Measurements from ENCODE around the gene GRAMD4. TPM values are rescaled to one million over a fixed set of nuclear protein-coding genes. Genes with fewer than 3 reads are reported as not detected.
A peak's percentile ranks its signal among the peaks of the same experiment; 100 is the strongest.

The GRAMD4 gene
- total RNA-seq, 1 donor: 11.7 TPM

DNA sequence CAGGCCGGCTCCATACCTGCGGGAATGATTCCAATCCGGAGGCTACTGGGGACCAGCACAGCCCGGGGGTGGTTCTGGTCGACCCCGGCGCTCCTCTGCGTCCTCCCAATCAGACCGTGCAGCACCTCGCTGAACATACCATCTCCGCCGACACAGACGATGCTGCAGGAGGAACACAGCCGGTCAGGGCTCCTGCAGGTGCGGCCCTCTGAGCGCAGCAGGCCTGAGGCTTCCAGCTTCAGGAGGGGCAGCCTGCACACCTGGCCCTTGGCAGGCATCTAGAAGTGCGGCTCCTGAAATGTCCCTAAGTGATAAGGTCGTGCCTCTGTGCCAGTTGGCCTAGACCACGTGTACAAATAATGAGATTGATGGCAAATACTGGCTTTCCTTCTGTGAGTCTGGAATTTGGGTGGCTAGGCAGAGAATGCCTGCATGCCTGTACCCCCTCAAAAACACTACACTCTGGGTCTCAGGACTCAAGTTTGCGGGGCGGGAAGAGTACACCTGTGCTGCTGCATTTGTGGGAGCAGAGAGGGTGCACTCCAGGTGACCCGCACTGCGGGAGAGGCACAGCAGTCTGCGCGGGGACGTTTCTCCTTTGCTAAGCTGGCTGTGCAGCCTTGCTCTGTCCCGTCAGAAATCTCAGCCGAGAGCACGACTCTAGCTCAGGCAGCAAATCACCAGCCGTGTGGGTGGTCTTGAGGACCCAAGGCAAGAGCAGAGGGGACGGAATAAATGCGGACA, 87.8 kb downstream of the GRAMD4 start:
- TF ChIP-seq, protein P1, sequence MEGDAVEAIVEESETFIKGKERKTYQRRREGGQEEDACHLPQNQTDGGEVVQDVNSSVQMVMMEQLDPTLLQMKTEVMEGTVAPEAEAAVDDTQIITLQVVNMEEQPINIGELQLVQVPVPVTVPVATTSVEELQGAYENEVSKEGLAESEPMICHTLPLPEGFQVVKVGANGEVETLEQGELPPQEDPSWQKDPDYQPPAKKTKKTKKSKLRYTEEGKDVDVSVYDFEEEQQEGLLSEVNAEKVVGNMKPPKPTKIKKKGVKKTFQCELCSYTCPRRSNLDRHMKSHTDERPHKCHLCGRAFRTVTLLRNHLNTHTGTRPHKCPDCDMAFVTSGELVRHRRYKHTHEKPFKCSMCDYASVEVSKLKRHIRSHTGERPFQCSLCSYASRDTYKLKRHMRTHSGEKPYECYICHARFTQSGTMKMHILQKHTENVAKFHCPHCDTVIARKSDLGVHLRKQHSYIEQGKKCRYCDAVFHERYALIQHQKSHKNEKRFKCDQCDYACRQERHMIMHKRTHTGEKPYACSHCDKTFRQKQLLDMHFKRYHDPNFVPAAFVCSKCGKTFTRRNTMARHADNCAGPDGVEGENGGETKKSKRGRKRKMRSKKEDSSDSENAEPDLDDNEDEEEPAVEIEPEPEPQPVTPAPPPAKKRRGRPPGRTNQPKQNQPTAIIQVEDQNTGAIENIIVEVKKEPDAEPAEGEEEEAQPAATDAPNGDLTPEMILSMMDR (IDR thresholded peaks at IDR 0.05; ENCODE audit: insufficient read depth, low read length): no peak
- DNase-seq (ENCODE audit: low read depth): no peak
- H3K4me3 ChIP-seq (ENCODE audit: low read depth, low read length): no peak overlapping the region

DNA sequence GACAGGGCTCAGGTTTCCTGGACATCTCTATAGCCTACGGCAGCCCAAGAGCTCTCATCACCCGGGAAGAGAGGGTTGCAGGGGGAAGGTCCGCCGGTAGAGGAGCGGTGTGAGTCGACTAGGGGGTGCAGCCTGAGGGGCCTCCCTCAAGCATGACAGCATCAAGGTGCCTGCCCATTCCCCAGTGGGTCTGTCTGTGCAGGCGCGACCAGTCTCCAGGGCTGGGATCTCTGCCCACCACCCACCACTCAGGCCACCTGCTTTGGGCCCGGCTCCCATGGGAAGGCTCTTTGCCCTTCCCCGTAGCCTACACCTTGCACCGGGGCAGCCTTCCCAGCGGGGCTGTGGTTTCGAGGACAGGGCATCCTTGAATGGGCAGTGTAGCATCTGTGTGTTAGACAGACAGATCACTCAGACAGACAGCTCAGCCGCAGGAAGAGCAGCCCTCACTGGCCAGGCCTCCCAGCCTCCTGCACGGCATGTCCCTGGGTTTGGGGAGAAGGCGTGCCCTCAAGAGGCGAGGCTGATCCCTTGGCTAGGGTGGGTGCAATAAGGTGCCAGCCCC, 88.7 kb downstream of the GRAMD4 start:
- no peak for DNase-seq (ENCODE audit: low read depth)
- TF ChIP-seq, protein P1 (IDR thresholded peaks at IDR 0.05; ENCODE audit: insufficient read depth, low read length): no peak
- H3K4me3 ChIP-seq (ENCODE audit: low read depth, low read length): no peak overlapping the region

DNA sequence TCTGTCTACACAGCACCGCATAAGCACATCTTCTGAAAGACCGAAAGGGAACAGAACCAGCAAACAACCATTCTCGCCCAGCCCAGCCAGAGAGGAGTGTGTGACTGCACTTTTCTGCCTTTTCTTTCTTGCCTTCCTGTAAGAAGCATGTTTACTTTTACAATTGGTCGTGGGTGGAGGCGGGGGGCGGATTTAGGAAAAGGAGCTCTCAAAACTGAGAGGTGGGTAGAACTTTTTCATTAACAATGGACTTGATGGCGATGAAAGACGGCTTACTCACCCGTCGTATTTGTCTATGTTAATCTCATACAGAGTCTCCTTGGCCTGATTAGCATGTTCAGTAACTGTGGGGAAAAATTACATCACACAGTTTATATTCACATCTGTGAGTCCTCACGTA, 90.6 kb downstream of the GRAMD4 start:
- no peak overlapping the region for H3K4me3 ChIP-seq (ENCODE audit: low read depth, low read length)
- TF ChIP-seq, protein P1 (IDR thresholded peaks at IDR 0.05; ENCODE audit: insufficient read depth, low read length): no peak
- no peak for DNase-seq (ENCODE audit: low read depth)

DNA sequence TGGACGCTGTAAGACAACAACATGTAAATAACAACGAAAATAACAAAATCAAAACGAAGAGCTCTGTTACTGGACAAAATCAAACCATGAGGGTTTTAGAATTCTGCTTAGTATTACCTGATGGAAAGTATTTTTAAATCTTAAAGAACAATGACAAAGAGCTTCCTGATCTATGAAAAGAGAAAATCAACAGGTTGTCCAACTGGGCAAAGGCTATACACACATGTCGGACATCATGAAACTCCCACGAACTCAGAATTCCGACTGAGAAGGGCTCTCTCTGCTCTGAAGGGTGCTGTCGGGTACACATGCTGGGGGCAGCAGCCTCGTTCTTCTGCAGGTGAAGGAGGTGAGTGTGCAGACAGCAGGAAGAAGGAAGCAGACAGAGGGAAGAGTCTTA, 92.1 kb downstream of the GRAMD4 start:
- no peak for DNase-seq (ENCODE audit: low read depth)
- TF ChIP-seq, protein P1 (IDR thresholded peaks at IDR 0.05; ENCODE audit: insufficient read depth, low read length): no peak

DNA sequence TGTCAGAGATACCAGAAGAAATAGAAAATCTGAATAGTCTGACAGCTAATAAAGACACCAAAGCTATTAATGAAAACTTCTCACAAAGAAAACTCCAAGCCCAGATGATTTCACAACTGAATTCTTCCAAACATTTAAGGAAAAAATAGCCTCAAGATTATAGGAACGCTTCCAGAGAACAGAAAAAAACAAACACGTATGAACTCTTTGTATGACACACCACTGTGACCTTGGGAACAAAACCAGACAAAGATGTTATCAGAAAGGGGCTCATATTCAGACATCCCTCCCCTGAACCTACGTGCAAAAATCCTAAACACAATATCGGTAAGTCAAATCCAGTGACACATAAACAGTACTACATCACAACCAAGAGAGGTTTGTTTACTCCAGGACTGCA, 94.4 kb downstream of the GRAMD4 start:
- TF ChIP-seq, protein P1 (IDR thresholded peaks at IDR 0.05; ENCODE audit: insufficient read depth, low read length): no peak
- DNase-seq (ENCODE audit: low read depth): peak; percentile 44
- no peak overlapping the region for H3K4me3 ChIP-seq (ENCODE audit: low read depth, low read length)

More for the DNA sequence above, 92.1 kb downstream of the GRAMD4 start:
- H3K4me3 ChIP-seq (ENCODE audit: low read depth, low read length): no peak overlapping the region

DNA sequence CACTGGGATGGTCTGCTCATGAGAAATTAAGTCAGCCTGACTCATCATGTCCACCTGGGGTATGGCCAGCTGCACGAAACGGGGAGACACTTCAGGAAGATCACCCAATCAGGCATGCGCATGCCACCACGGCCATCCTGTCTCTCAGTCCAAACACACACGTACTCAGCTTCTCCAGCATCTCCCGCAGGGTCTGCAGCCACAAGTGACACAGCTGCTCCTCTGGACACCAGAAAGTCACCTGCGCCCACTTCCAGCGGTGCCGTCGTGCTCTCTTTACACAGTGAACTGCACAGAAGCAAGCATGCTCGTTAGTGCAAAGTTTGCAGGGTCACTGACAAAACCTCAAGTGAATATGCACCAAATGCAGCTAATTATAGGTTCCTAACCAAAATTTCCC, 99.7 kb downstream of the GRAMD4 start:
- DNase-seq (ENCODE audit: low read depth): no peak
- TF ChIP-seq, protein P1 (IDR thresholded peaks at IDR 0.05; ENCODE audit: insufficient read depth, low read length): no peak
- no peak overlapping the region for H3K4me3 ChIP-seq (ENCODE audit: low read depth, low read length)
